OCI-LY3 (cell line): ENCODE results near the gene RBM19.

Source experiments
- CTCF ChIP-seq: fragments of 200-600, 300-600 bp; sonication (generic); IDR thresholded peaks from 2 replicates; pipeline ENCODE4 v1.5.1; 2014; ENCODE audit warnings: antibody characterized with exemption, low read length, low read depth
- EZH2phosphoT487 ChIP-seq: fragments of 200-600 bp; shearing (Covaris generic); IDR thresholded peaks from 2 replicates; pipeline ENCODE4 v1.6.1; 2018; ENCODE audit warnings: antibody characterized with exemption, mixed run types, low read depth

- TF ChIP-seq CTCF (no peak), EZH2phosphoT487 (no peak)
These were observed 86.5 kb downstream of the RBM19 start for GRCh38 chr12:113879658-113880057.
